GM19328 (cell line): ENCODE measurements around the gene ZNF236.
"Not testable (repeated sequence)": the region's sequence is repeated elsewhere in the genome, so short reads cannot be mapped to it uniquely, and the experiment has no call there.

ENCODE experiments used
- ATAC-seq: cut with Tn5 transposase; IDR thresholded peaks from one replicate; pipeline ENCODE4 v1.9.1; 2021; ENCODE audit warnings: mild to moderate bottlenecking, moderate library complexity; ENCODE audit not compliant: unreplicated experiment

Gene ZNF236

GRCh38 chr18:76822506-76823160 lies at the start of gene ZNF236:
TSS of gene ZNF236 (plus strand) at chr18:76822557. CDS start at chr18:76822608, 51 bp downstream.
- peak; percentile 43 for ATAC-seq

GRCh38 chr18:76772665-76773064 lies 49.7 kb upstream of the ZNF236 start:
- ATAC-seq: no peak

GRCh38 chr18:76777036-76777435 lies 45.3 kb upstream of the ZNF236 start:
- not testable (repeated sequence) for ATAC-seq

- no peak for ATAC-seq
Observed at GRCh38 chr18:76783786-76784484, 38.4 kb upstream of the ZNF236 start.

- ATAC-seq: no peak
Observed at GRCh38 chr18:76785872-76786271, 36.5 kb upstream of the ZNF236 start.

- no peak for ATAC-seq
Observed at GRCh38 chr18:76788571-76789317, 33.6 kb upstream of the ZNF236 start.

GRCh38 chr18:76791106-76791505 lies 31.3 kb upstream of the ZNF236 start:
- ATAC-seq: no peak

GRCh38 chr18:76791642-76792041 lies 30.7 kb upstream of the ZNF236 start:
- no peak for ATAC-seq

GRCh38 chr18:76794326-76794725 lies 28.0 kb upstream of the ZNF236 start:
- no peak for ATAC-seq

- ATAC-seq: peak; percentile 92
Observed at GRCh38 chr18:76801567-76802505, 20.5 kb upstream of the ZNF236 start.

- ATAC-seq: no peak
Observed at GRCh38 chr18:76803413-76803812, 18.9 kb upstream of the ZNF236 start.

GRCh38 chr18:76803814-76804213 lies 18.5 kb upstream of the ZNF236 start:
- ATAC-seq: peak; percentile 44

GRCh38 chr18:76805221-76805620 lies 17.1 kb upstream of the ZNF236 start:
- no peak for ATAC-seq

GRCh38 chr18:76806301-76806700 lies 16.1 kb upstream of the ZNF236 start:
- ATAC-seq: no peak

GRCh38 chr18:76808561-76808960 lies 13.8 kb upstream of the ZNF236 start:
- ATAC-seq: no peak

GRCh38 chr18:76811530-76811929 lies 10.8 kb upstream of the ZNF236 start:
- ATAC-seq: not testable (repeated sequence)

GRCh38 chr18:76814256-76814655 lies 8.1 kb upstream of the ZNF236 start:
- no peak for ATAC-seq

- no peak for ATAC-seq
Observed at GRCh38 chr18:76816127-76816526, 6.2 kb upstream of the ZNF236 start.

GRCh38 chr18:76817888-76818611 lies 4.3 kb upstream of the ZNF236 start:
- ATAC-seq: no peak
